ENCODE results near the gene FAM20A. TPM values are rescaled to one million over a fixed set of nuclear protein-coding genes. Genes with fewer than 3 reads are reported as not detected.

FAM20A gene
- total RNA-seq, 6 experiments from 2014 or later: 28.2 to 86.0 (median 45.0) TPM

DNA sequence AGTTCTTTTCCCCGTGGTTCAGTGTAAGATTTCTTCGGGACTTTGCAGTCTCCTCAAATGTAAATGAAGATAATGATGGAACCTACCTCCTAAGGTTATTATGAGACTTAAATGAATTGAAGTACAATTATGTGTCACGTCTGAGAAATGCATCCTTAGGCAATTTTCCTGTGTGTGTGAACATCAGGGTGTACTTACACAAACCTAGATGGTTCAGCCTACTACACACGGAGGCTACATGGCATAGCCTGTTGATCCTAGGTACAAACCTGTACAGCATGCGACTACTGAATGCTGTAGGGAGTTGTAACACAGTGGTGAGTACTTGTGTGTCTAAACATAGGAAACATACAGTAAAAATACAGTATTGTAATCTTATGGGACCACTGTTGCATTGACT is 1.1 kb upstream of the FAM20A start:
- WGBS (ENCODE audit: insufficient coverage, low coverage, low lambda C conversion rate, missing lambda C conversion rate): 64% methylated on average over 5 of the region's 5 CpGs
- Histone ChIP-seq H3K27ac (peak overlapping the region; percentile 84 to 95 (median 89)), H3K4me3 (no peak overlapping the region), H3K9me3 (no peaks in the 10 kb centered on the region), H3K4me1 (peaks cover 0 to 28% (median 9%) of the 10 kb centered on the region in 4 donors), H3K27me3 (no peaks in the 10 kb centered on the region), H3K36me3 (no peaks in the 10 kb centered on the region)
- no peak for DNase-seq
- no peak for TF ChIP-seq POLR2A (IDR thresholded peaks at IDR 0.05)
- TF ChIP-seq, protein P1, sequence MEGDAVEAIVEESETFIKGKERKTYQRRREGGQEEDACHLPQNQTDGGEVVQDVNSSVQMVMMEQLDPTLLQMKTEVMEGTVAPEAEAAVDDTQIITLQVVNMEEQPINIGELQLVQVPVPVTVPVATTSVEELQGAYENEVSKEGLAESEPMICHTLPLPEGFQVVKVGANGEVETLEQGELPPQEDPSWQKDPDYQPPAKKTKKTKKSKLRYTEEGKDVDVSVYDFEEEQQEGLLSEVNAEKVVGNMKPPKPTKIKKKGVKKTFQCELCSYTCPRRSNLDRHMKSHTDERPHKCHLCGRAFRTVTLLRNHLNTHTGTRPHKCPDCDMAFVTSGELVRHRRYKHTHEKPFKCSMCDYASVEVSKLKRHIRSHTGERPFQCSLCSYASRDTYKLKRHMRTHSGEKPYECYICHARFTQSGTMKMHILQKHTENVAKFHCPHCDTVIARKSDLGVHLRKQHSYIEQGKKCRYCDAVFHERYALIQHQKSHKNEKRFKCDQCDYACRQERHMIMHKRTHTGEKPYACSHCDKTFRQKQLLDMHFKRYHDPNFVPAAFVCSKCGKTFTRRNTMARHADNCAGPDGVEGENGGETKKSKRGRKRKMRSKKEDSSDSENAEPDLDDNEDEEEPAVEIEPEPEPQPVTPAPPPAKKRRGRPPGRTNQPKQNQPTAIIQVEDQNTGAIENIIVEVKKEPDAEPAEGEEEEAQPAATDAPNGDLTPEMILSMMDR (IDR thresholded peaks at IDR 0.05): no peak
- intact Hi-C loops (cut with DNase I): no loop called here
- no peak for ATAC-seq

DNA sequence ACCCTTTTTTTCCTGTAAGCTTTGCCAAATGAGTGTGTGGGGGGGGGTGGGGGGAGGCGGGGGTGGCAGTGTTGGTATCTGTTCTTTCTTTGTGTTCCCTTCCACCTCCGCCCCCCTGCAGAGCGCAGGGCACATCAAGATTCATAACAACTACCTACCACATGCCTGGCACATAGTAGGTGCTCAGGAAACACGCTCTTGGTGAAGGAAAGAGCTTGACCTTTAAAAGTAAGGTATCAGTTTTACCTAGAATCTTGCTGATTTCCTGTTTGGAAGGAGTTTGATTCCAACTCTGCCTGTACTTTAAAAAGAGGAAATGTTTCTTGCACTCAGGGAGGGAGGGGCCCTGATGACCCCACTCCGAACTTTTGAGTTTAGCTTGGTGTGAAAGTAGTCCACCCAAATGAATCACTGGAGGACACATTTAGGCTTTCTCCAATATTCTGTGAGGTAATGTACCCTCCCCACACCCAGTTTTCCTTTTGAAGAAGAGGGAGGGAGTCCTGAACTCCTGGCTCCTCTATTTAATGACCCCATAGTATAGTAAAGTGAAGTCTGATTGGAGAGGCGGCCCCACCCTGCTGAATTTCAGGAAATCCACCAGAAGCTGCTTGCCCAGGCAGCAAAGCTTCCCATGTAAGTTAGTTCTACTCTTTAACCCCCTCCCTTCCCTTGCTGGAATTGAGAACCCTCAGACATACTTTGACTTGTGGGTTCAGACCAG is 560 bp upstream of the FAM20A start:
- TF ChIP-seq, protein P1 (IDR thresholded peaks at IDR 0.05): no peak
- peak; percentile 1 for TF ChIP-seq POLR2A (IDR thresholded peaks at IDR 0.05)
- 21% methylated on average over 6 of the region's 6 CpGs for WGBS (ENCODE audit: insufficient coverage, low coverage, low lambda C conversion rate, missing lambda C conversion rate)
- DNase-seq (no peak), ATAC-seq (peak in 1 of 4 donors; percentile 6)
- H3K27ac ChIP-seq: peak overlapping the region; percentile 84 to 95 (median 89)
- peak overlapping the region; percentile 68 to 89 (median 71) for H3K4me3 ChIP-seq
- H3K36me3 ChIP-seq: no peaks in the 10 kb centered on the region
- no peaks in the 10 kb centered on the region for H3K9me3 ChIP-seq
- intact Hi-C loops (cut with DNase I): no loop called here
- H3K27me3 ChIP-seq: no peaks in the 10 kb centered on the region
- peaks cover 0 to 28% (median 10%) of the 10 kb centered on the region in 4 donors for H3K4me1 ChIP-seq

DNA sequence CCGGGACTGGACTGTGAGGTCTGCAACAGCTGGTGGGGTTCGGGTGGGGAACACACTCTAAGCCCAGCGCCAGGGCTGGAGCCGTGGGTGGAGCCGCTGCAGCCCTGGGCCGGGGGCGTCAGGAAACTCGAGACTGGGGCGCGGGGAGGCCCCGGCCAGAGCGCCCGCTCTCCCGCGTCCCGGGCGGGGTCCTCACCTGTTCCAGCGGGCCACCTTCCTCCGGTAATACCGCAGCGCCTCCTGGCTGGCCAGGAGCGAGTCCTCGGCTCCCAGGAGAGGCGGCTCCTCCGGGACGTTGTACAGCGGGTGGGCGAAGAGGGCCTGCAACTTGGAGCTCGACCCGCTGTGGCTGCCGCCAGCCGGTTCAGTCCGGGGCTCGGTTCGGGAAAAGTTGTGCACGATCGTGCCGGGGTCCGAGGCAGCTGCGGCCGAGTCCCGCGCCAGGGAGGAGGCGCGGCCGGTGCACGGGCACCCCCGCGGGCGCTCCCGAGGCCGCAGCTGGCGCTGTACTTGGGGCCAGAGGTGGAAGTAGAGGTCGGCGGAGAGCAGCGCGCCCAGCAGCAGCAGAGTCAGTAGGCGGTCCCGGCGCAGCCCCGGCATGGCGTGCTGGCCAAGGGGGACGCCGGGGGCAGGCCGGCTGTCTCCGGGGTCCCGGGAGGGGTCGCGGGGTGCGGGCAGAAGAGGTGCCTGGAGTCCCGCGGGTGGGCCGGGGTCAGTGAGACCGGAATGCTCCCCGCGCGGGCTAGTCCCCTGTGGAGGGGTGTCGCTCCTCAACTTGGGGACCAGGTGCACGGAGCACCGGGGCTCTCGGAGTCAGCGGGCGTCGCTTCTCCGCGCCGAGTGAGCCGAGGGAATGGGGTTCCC is 868 bp downstream of the FAM20A start:
- intact Hi-C loops (cut with DNase I): no loop called here
- H3K4me3 ChIP-seq: peak overlapping the region; percentile 68 to 89 (median 71)
- H3K27ac ChIP-seq: peak overlapping the region; percentile 84 to 95 (median 89)
- H3K27me3 ChIP-seq: no peaks in the 10 kb centered on the region
- DNase-seq: peak; percentile 67 to 87 (median 79)
- TF ChIP-seq, protein P1 (IDR thresholded peaks at IDR 0.05): peak; percentile 38 to 71 (median 50)
- peak; percentile 23 for TF ChIP-seq POLR2A (IDR thresholded peaks at IDR 0.05)
- no peaks in the 10 kb centered on the region for H3K36me3 ChIP-seq
- 0% methylated on average over 18 of the region's 88 CpGs for WGBS (ENCODE audit: insufficient coverage, low coverage, low lambda C conversion rate, missing lambda C conversion rate)
- peak; percentile 26 to 70 (median 57) for ATAC-seq
- H3K4me1 ChIP-seq: peaks cover 0 to 32% (median 16%) of the 10 kb centered on the region in 4 donors
- no peaks in the 10 kb centered on the region for H3K9me3 ChIP-seq

DNA sequence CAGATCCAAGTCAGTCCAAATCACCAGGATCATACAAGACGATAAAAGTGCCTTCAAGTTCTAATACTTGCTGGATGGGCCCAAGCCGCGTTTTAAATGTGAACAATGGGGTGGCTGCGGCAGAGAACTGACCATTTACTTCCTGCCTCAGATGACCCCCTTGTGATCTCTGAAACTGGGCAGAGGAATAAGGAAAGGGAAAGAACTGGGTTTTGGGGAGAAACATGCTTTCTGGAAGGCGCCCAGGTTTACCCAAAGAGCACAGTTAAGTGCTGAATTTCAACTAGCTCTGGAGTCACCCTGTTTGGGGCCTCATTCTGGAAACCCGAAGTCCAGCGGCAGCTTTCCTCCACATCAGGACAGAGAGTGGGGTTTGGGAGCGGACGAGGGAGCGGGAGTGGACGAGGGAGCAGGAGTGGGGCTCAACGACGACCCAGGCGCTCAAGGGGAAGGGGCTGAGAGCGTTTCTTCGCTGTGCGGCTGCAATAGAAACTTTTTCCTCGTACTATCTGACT is 1.6 kb downstream of the FAM20A start:
- peak overlapping the region; percentile 68 to 89 (median 71) for H3K4me3 ChIP-seq
- ATAC-seq (peak in 3 of 4 donors; percentile 2 to 3 (median 2)), DNase-seq (no peak)
- H3K4me1 ChIP-seq: peaks cover 0 to 37% (median 20%) of the 10 kb centered on the region in 4 donors
- WGBS (ENCODE audit: insufficient coverage, low coverage, low lambda C conversion rate, missing lambda C conversion rate): 5% methylated on average over 18 of the region's 18 CpGs
- H3K36me3 ChIP-seq: no peaks in the 10 kb centered on the region
- H3K9me3 ChIP-seq: no peaks in the 10 kb centered on the region
- TF ChIP-seq, protein P1 (IDR thresholded peaks at IDR 0.05): no peak
- TF ChIP-seq POLR2A (IDR thresholded peaks at IDR 0.05): no peak
- intact Hi-C loops (cut with DNase I): no loop called here
- H3K27ac ChIP-seq: peak overlapping the region; percentile 84 to 95 (median 89)
- H3K27me3 ChIP-seq: no peaks in the 10 kb centered on the region
